B cell (primary cell): ENCODE measurements around the gene SSBP3.

ENCODE experiments used
- CTCF ChIP-seq: fragments of 200-600 bp; IDR thresholded peaks from one replicate; pipeline ENCODE4 v1.8.0; 2022; ENCODE audit warnings: antibody characterized with exemption, mild to moderate bottlenecking
- EZH2 ChIP-seq: IDR thresholded peaks from 2 replicates; pipeline ENCODE4 v1.6.1; 2012; ENCODE audit warnings: borderline replicate concordance, low read depth, mild to moderate bottlenecking, moderate library complexity, low read length; ENCODE audit not compliant: insufficient read depth, poor library complexity, severe bottlenecking

- no peak for TF ChIP-seq EZH2
- TF ChIP-seq CTCF = no peak
These were observed 42.3 kb downstream of the SSBP3 start for GRCh38 chr1:54363925-54364324.
